GM18519 (cell line): ENCODE results near the gene SRSF3.

ENCODE experiments used
- ATAC-seq: cut with Tn5 transposase; IDR thresholded peaks from one replicate; pipeline ENCODE4 v1.9.1; 2021; ENCODE audit warnings: mild to moderate bottlenecking, moderate library complexity; ENCODE audit not compliant: unreplicated experiment, low FRiP score

The SRSF3 gene

GRCh38 chr6:36594029-36594815 lies at the start of gene SRSF3:
TSS of gene SRSF3 (plus strand) at chr6:36594362. CDS start at chr6:36596763, 2,401 bp downstream.
- ATAC-seq: peak; percentile 88

DNA sequence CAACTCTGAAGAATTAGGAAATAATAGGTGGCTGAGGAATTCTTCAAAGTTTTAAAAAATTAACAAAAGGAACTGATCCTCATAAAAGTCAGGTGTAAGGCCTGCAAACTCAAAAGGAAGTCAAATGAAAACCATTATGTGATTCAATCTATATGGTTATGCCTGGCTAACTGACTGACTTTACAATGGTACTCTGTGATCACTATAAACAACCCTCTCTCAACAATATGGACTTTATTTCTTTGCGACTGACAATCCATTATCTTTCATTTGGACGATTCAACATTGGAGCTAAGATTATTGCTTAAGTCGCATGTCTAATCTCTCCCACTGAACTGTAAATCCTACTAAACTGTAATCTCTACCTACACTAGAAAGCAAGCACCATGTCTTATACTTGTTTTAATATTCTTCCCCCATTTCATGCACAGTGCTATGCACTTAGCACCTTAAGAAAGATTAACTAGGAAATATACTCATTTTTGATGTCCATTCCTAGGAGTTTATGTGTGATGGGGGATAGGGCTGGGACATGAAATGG lies 48.3 kb upstream of the SRSF3 start:
- no peak for ATAC-seq

DNA sequence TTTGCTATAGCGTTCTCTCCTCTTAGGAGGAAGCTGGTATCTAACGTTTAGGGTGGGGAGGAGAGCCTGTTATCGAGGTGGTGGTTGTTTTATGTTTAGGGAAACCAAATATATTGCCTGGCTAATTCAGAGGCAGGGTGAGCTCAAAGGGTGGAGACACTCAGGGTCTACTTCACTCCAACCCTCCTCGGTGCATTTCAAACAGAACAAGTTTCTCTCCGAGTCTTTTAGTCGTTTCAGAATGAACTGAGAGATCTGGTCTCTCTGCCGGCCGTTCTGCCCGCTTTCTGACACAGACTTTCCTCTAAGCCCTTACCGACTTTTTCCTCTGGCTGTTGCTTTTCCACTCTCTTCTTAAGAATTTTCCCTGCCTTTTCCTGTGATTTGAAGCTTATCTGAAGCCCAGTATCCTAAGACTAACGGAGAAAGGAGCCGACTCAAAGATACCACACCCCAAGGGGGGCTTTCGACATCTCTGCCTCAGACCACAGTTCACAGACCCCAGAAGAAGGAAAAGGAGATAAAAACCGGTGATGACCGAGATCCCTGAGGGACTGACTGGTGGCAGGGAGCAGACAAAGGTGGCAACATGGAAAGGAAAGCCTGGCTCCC lies 47.7 kb upstream of the SRSF3 start:
- no peak for ATAC-seq

- peak; percentile 43 for ATAC-seq
These were observed 47.1 kb upstream of the SRSF3 start, which contains the start of gene STK38 for GRCh38 chr6:36546920-36547645. TSS of gene STK38 (minus strand) at chr6:36547479. CDS start at chr6:36540202, 7,277 bp downstream.

- no peak for ATAC-seq
These were observed 46.3 kb upstream of the SRSF3 start for GRCh38 chr6:36547646-36548400.

DNA sequence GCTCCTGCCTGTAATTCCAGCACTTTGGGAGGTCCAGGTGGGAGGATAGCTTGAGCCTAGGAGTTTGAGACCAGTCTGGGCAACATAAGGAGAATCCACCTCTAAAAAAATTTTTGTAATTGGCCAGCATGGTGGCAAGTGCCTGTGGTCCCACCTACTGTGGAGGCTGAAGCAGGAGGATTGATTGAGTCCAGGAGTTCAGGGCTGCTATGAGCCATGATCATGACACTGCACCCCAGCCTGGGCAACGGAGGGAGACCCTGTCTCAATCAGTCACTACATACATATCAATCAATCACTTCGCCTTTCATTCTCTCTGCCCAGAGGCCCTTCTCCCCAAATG lies 45.8 kb upstream of the SRSF3 start:
- ATAC-seq: no peak

- no peak for ATAC-seq
These were observed 43.6 kb upstream of the SRSF3 start for GRCh38 chr6:36550473-36551000.

DNA sequence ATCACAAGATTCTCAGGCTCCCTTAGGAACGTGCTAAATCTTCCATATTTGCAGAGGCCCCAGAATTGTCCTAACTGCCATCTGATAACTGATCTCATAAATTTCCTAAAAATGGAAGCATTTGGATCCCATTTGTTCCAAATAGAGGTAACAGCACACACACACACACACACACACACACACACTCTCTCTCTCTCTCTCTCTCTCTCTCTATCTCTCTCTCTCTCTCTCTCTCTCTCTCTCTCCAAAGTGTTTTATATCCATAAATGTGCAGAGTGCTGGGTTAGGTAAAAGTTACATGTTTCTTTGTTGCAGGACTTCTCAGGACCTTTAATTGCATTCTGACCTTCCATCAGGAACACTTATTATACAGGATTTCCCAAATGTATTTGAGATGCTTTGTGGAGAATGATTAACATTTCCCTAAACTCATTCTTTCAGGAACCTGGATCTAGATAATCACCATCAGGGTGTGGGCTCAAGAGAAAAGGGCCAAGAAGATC lies 38.4 kb upstream of the SRSF3 start:
- ATAC-seq: no peak

DNA sequence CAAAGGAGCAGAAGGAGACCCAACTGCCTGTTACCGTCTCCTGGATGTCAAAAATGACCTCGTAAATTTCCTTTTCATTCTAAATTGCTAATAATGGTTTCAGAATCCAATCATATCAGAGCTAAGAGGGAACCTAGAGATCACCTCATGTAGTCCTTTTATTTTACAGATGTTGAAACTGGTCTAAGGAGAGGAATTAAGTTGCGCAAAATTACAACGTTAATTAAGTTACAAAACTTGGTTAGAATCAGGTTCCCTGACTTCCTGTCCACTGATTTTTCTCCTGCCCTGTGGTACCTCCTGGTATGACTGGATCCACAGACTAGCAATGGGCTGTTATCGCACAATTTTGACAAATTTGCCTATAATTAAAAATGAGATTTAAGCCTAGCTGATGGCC lies 37.9 kb upstream of the SRSF3 start:
- no peak for ATAC-seq

- ATAC-seq: no peak
These were observed 35.0 kb upstream of the SRSF3 start for GRCh38 chr6:36559011-36559793.

- ATAC-seq: no peak
These were observed 33.3 kb upstream of the SRSF3 start for GRCh38 chr6:36560822-36561221.

GRCh38 chr6:36563237-36563927 lies 30.8 kb upstream of the SRSF3 start:
- ATAC-seq: no peak

DNA sequence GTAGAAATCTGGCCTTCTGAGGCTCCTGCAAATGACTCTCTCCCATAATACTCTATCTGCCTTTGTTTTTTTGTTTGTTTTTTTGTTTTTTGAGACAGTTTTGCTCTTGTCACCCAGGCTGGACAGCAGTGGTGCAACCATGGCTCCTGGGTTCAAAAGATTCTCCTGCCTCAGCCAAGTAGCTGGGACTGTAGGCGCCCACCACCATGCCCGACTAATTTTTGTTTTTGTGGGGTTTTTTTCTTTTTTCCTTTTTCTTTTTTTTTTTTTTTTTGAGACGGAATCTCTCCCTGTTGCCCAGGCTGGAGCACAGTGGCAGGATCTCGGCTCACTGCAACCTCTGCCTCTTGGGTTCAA lies 30.3 kb upstream of the SRSF3 start:
- no peak for ATAC-seq

- no peak for ATAC-seq
These were observed 27.7 kb upstream of the SRSF3 start for GRCh38 chr6:36566418-36566905.

DNA sequence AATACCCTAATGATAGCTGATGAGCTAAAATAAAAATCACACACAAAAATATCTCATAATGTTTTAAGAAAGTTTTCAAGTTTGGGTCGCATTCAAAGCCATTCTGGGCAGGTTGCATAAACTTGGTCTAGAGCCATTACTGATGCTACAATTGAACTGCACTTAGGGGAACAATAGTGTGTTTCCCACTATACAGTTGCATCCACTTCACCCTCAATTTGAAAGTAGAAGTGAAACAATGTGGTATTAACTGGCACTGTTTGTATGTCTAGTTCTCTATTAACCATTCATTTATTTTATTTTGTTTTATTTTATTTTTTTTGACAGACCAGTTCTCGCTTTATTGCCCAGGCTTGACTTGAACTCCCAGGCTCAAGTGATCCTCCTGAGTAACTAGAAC lies 23.9 kb upstream of the SRSF3 start:
- no peak for ATAC-seq

- no peak for ATAC-seq
These were observed 22.8 kb upstream of the SRSF3 start for GRCh38 chr6:36571122-36572043.
